GM18505 (cell line): ENCODE measurements around the gene MEF2C.
"Not testable (repeated sequence)": the region's sequence is repeated elsewhere in the genome, so short reads cannot be mapped to it uniquely, and the experiment has no call there.

Source experiments
- ATAC-seq: cut with Tn5 transposase; IDR thresholded peaks from one replicate; pipeline ENCODE4 v1.9.1; 2021; ENCODE audit not compliant: unreplicated experiment
- POLR2A ChIP-seq: IDR thresholded peaks from 4 replicates; pipeline ENCODE4 v1.6.1; 2011; ENCODE audit warnings: borderline replicate concordance; ENCODE audit not compliant: insufficient read depth, insufficient read length; ENCODE audit errors: extremely low read depth

Gene MEF2C

DNA sequence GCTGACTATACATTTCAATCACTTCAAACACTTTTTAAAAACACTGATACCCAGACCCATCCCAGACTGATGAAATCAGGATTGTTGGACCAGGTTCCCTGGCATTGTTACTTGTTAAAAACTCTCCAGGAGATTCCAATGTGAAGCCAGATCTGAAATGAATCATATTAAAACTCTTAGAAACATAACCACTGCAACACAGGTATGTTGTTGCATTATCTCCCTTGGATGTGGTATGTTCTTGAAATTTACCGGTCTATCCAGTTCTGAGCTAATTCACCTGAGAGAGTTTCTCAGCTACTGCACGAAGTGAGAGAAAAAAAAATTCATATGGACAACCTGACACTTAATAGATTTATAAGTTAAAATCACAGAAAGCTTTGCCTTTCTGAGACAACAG is 21.8 kb downstream of the MEF2C start:
- no peak for TF ChIP-seq POLR2A
- ATAC-seq = no peak

DNA sequence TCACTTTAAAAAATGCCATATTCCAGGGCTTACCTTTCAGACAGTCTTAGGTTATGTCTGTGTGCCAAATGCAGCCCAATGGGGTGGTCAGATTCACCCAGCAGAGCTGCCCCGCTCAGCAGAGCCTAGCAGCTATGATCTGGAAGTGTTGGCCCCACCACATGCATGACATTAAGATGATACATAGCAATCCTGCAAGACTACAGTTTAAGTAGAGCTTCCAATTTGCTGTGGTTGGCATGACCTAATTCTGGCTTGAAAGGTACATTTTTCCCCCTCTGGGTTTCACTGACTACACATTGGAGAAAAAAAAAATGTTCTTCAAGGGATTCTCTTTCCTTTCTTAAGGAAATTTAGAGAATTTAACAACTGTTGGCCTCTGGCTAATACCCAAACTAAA is 22.5 kb downstream of the MEF2C start:
- no peak for TF ChIP-seq POLR2A
- ATAC-seq = no peak

GRCh38 chr5:88858392-88858791 is 24.6 kb downstream of the MEF2C start:
- no peak for TF ChIP-seq POLR2A
- no peak for ATAC-seq

DNA sequence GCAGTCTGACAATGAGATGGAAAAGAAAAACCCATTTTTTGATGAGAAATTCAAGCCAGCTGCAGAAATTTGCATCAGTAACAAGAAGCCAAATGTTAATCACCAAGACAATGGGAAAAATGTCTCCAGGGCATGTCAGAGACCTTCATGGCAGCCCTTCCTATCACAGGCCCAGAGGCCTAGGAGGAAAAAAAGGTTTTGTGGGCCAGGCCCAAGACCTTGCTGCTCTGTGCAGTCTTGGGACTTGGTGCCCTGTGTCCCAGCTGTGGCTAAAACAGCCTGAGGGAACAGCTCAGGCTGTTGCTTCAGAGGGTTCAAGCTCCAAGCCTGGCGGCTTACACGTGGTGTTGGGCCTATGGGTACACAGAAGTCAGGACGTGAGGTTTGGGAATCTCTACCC is 26.6 kb downstream of the MEF2C start:
- ATAC-seq = not testable (repeated sequence)

DNA sequence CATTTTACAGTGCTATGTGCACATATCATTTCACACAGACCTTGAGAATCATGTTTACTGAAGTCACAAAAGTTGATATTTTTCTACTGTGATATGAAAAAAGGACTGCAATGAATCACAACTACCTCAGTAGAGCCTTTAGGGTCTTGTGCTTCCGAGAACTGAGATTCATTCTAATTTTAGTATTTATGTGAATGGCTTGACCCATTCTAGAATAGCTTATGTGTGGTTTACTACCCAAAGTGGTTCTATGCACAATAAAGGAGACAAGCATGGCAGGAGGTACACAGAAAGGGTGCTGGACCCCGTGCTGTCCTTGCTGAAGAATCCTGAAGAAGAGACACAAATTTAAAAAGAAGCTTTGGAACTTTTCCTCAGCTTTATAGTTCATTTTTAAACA is 28.2 kb downstream of the MEF2C start:
- TF ChIP-seq POLR2A = no peak
- no peak for ATAC-seq

DNA sequence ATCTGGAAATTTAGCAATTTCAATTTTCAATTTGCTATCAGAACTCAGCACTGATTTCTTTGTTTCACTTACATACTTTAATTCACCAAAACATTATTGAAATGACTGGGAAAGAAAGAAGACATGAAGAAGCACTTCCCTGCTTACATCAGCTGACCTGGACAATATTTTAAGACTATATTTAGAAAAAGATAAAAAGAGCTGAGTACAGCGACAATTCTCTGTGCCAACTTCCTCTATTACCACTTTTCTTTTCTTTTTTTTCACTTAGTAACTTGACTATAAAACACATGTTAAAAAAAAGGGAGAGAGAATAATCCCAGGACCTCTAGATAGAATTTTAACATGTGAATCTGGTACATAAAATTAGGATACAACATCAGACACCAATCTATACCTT is 35.6 kb downstream of the MEF2C start:
- ATAC-seq = no peak
- TF ChIP-seq POLR2A = no peak

GRCh38 chr5:88846434-88846833 is 36.5 kb downstream of the MEF2C start:
- TF ChIP-seq POLR2A = no peak
- ATAC-seq = no peak

GRCh38 chr5:88845081-88845697 is 37.8 kb downstream of the MEF2C start:
- ATAC-seq = peak; percentile 88
- TF ChIP-seq POLR2A = no peak

DNA sequence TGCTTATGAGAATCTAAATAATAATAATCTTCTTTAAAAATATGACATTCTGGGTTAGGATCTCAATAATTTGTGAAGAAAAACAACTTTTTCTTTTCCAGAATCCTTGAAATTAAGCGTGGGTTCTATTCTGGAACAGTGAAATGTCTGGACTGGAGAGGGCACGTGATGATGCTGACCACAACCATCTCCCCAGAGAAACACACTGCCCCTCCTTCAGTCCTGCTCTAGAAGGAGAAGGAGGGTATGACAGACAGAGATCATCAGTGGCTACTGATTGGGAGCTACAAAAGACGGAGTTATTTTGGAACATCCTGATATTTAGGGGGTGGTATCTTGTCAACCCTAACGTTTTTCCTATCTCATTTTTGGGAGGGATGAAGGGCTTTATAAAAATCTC is 40.2 kb downstream of the MEF2C start:
- no peak for TF ChIP-seq POLR2A
- no peak for ATAC-seq

DNA sequence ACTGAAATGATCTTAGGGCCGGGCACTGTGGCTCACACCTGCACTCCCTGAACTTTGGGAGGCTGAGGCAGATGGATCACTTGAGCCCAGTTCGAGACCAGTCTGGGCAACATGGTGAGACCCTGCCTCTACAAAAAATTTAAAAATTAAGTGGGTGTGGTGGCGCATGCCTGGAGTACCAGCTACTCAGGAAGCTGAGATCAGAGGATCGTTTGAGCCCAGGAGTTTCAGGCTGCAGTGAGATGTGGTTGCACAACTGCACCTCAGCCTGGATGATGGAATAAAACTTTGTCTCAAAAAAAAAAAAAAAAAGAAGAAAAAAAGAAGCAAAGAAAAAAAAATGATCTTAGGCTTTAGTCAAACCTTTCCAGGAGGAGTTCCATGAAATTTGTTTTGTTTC is 41.8 kb downstream of the MEF2C start:
- peak; percentile 10 for TF ChIP-seq POLR2A
- no peak for ATAC-seq

DNA sequence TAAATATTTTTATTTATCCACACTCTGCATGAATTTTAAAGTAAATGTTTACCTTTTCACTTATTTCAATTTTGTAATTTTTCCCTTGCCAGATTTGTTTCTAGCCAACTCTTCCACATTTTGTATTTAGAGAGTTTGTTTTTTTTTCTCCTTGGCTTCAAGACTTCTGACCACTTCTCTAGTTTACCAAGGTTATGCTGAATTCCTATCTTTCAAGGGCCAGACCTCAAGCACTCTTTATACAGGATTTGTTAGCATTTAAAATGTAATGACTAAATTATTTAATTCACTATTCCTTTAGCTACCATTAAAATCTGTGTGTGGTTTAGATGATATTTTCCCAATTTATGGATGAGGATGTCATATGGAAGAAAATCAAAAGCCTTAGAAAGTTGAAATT is 42.5 kb downstream of the MEF2C start:
- ATAC-seq = no peak
- TF ChIP-seq POLR2A = no peak

DNA sequence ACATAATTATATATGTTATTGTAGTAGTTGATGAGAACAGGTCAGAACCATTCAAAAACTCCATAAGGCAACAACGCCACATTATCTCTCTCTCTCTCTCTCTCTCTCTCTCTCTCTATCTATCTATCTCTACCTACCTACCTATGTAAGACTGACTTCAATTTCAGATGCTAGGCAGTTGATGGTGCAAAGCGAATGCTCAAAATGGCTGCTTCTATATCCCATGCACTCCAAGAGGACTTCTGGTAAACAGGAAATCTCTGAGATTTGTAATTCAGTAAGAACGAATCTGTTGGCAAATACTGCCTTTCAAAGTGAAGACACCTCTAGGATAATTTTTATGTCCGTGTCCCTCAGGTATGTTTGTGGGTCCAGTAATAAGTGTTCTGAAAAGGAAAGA is 43.7 kb downstream of the MEF2C start:
- ATAC-seq = no peak
- no peak for TF ChIP-seq POLR2A

GRCh38 chr5:88838500-88838899 is 44.5 kb downstream of the MEF2C start:
- no peak for TF ChIP-seq POLR2A
- no peak for ATAC-seq

GRCh38 chr5:88837817-88838216 is 45.2 kb downstream of the MEF2C start:
- no peak for ATAC-seq
- TF ChIP-seq POLR2A = no peak

DNA sequence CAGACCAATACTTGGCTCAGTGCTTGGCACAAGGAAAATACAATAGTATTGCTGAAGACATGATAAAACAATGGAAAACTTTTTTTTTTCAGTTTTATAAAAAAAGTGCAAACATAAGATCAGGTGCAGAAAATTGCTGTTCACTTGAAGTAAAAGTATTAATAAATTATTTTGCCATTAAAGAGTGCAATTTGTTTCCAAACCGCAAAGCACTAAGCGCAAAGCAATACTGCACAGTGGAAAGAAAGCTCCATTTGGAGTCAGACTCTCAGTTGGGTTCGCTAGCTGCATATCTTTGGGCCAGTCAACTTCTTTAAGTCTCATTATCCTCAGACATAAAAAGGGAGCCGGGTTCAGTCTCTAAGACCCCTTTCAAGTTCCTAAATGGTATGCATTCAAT is 45.8 kb downstream of the MEF2C start:
- ATAC-seq = no peak
- TF ChIP-seq POLR2A = no peak
